Right lobe of liver (tissue), 6 donors: ENCODE data around the gene NEUROG1. TPM values are rescaled to one million over a fixed set of nuclear protein-coding genes. Genes with fewer than 3 reads are reported as not detected.

Source experiments
- ATAC-seq, 4 donors: fragments of 200-7000 bp; cut with Tn5 transposase; one replicate each; pipeline ENCODE4 v1.9.1; 2020; ENCODE audit warnings: mild to moderate bottlenecking in 4 of 4, moderate library complexity in 4 of 4
- DNase-seq, 3 donors: peaks; one replicate each; pipeline ENCODE4 v3.0.0-alpha.2; 2020
- H3K27ac ChIP-seq, 3 donors: fragments of 200-600 bp; one replicate each; pipeline ENCODE4 v1.8.0; 2022
- H3K27me3 ChIP-seq, 2 donors: fragments of 200-600 bp; one replicate each; pipeline ENCODE4 v1.8.0; 2022
- H3K36me3 ChIP-seq, 4 donors: fragments of 200-600 bp; sonication (generic) in 1 of 4; one replicate each; pipeline versions ENCODE4 v1.5.1 to v1.8.0; 2017 to 2022; ENCODE audit warnings: control low read depth in 1 of 4
- H3K4me1 ChIP-seq, 4 donors: fragments of 200-600 bp; sonication (generic) in 1 of 4; one replicate each; pipeline versions ENCODE4 v1.5.1 to v1.8.0; 2017 to 2022; ENCODE audit warnings: control low read depth in 1 of 4
- H3K4me3 ChIP-seq, 3 donors: fragments of 200-600 bp; one replicate each; pipeline ENCODE4 v1.8.0; 2022
- H3K9me3 ChIP-seq, 4 donors: fragments of 200-600 bp; sonication (generic) in 1 of 4; one replicate each; pipeline versions ENCODE4 v1.5.1 to v1.8.0; 2017 to 2022; ENCODE audit warnings: control low read depth in 1 of 4
- CTCF ChIP-seq, 4 donors: fragments of 200-600 bp in 3 of 4; fragments of 450-650 bp in 1 of 4; IDR thresholded peaks; one replicate each; pipeline versions ENCODE4 v1.5.1 to v1.8.0; 2016 to 2022; ENCODE audit warnings: antibody characterized with exemption in 4 of 4, mild to moderate bottlenecking in 2 of 4
- POLR2A ChIP-seq: fragments of 450-650 bp; IDR thresholded peaks from one replicate; pipeline ENCODE4 v1.6.1; 2017; ENCODE audit warnings: antibody characterized with exemption, mild to moderate bottlenecking
- WGBS: methylation state at CpG from one replicate; pipeline ENCODE4 v1.1.6; 2018; ENCODE audit warnings: low coverage, low lambda C conversion rate; ENCODE audit not compliant: insufficient coverage; ENCODE audit errors: missing lambda C conversion rate; 5-methylcytosine and 5-hydroxymethylcytosine counted together
- intact Hi-C, 2 donors: fragments of 100-400 bp; cut with DNase I; formaldehyde crosslinking; loops; one replicate each; pipeline versions ENCODE4 v1.11.2 to v1.14.1; 2022
- total RNA-seq, 6 experiments: library from RNA; depleted of rRNA in 2 of 6; stranded (reverse); fragments of >200 nt in 2 of 6; fragmentation: NEBNext Ultra II Directional in 3 of 6; extraction: Animal tissue kit (Norgen Biotek cat#: 25700) in 3 of 6; gene quantifications; one replicate each; pipeline versions ENCODE4 v1.1.0 to v1.2.4, GENCODE V29; 2016 to 2023
- donor health status: DM: no; HTN: yes; CAD: no.
- donor health status: DM: no; HTN: no; CAD: no.
- donor health status: DM: no; HTN: no; CAD: no.
- donor health status: DM: no; HTN: yes; CAD: no.
- donor health status: DM: no; HTN: yes; CAD: no.

NEUROG1 gene
- total RNA-seq, 6 experiments from 2014 or later = not detected

GRCh38 chr5:135560858-135561257 lies 25.1 kb upstream of the NEUROG1 start:
- TF ChIP-seq POLR2A = no peak
- TF ChIP-seq CTCF (IDR thresholded peaks at IDR 0.05) = peak; percentile 56 to 86 (median 80)
- Histone ChIP-seq H3K9me3 (no peaks in the 10 kb centered on the region), H3K27me3 (no peaks in the 10 kb centered on the region), H3K27ac (no peak overlapping the region), H3K4me1 (no peaks in the 10 kb centered on the region), H3K36me3 (no peaks in the 10 kb centered on the region), H3K4me3 (no peak overlapping the region)
- intact Hi-C loops = loop anchor here in 1 of 2 donors (10.0 kb wide), 1 partner anchor 274 kb away; the partner anchor contains the start of gene SLC25A48
- peak; percentile 87 to 98 (median 92) for ATAC-seq
- WGBS = 16% methylated on average over 12 of the region's 14 CpGs
- DNase-seq = peak; percentile 71 to 78 (median 77)

- ATAC-seq = no peak
- no peak for DNase-seq
- Histone ChIP-seq H3K9me3 (no peaks in the 10 kb centered on the region), H3K4me3 (no peak overlapping the region), H3K27me3 (no peaks in the 10 kb centered on the region), H3K36me3 (no peaks in the 10 kb centered on the region), H3K4me1 (no peaks in the 10 kb centered on the region), H3K27ac (no peak overlapping the region)
- no peak for TF ChIP-seq CTCF (IDR thresholded peaks at IDR 0.05)
- no peak for TF ChIP-seq POLR2A
- 39% methylated on average over 2 of the region's 6 CpGs for WGBS
- intact Hi-C loops = no loop called here
Measured at GRCh38 chr5:135559354-135559753, 23.6 kb upstream of the NEUROG1 start.

GRCh38 chr5:135557076-135557838 lies 21.5 kb upstream of the NEUROG1 start:
- Histone ChIP-seq H3K27ac (no peak overlapping the region), H3K9me3 (no peaks in the 10 kb centered on the region), H3K4me1 (no peaks in the 10 kb centered on the region), H3K36me3 (no peaks in the 10 kb centered on the region), H3K4me3 (no peak overlapping the region), H3K27me3 (no peaks in the 10 kb centered on the region)
- WGBS = 56% methylated on average over 10 of the region's 11 CpGs
- intact Hi-C loops = no loop called here
- DNase-seq (peak in 1 of 3 donors; percentile 27), ATAC-seq (no peak)
- no peak for TF ChIP-seq POLR2A
- TF ChIP-seq CTCF (IDR thresholded peaks at IDR 0.05) = no peak

GRCh38 chr5:135556620-135557019 lies 20.9 kb upstream of the NEUROG1 start:
- DNase-seq (no peak), ATAC-seq (no peak)
- TF ChIP-seq POLR2A (no peak), CTCF (IDR thresholded peaks at IDR 0.05) (no peak)
- H3K4me3 ChIP-seq = no peak overlapping the region
- no peaks in the 10 kb centered on the region for H3K9me3 ChIP-seq
- 66% methylated on average over 7 of the region's 7 CpGs for WGBS
- no peak overlapping the region for H3K27ac ChIP-seq
- no peaks in the 10 kb centered on the region for H3K36me3 ChIP-seq
- no peaks in the 10 kb centered on the region for H3K4me1 ChIP-seq
- intact Hi-C loops = no loop called here
- no peaks in the 10 kb centered on the region for H3K27me3 ChIP-seq
